KMS-11 (cell line): ENCODE results near the gene RSPH1.

Source experiments
- H2AFZ ChIP-seq: fragments of 200-600 bp; sonication (generic); 2 replicates; pipeline ENCODE4 v1.6.1; 2016; ENCODE audit warnings: antibody characterized with exemption, mixed run types, low read depth
- H3K27ac ChIP-seq: fragments of 200-600 bp; sonication (generic); 2 replicates; pipeline ENCODE4 v1.6.1; 2016; ENCODE audit warnings: mild to moderate bottlenecking, mixed run types
- H3K27me3 ChIP-seq: fragments of 200-600 bp; sonication (generic); 2 replicates; pipeline ENCODE4 v1.6.1; 2017; ENCODE audit warnings: mild to moderate bottlenecking, low read depth, mixed run types, moderate library complexity; ENCODE audit not compliant: insufficient read depth
- H3K36me3 ChIP-seq: fragments of 200-600 bp; sonication (generic); 2 replicates; pipeline ENCODE4 v1.6.1; 2017; ENCODE audit warnings: mild to moderate bottlenecking, mixed run types; ENCODE audit not compliant: insufficient read depth
- H3K4me1 ChIP-seq: fragments of 200-600 bp; sonication (generic); 2 replicates; pipeline ENCODE4 v1.6.1; 2016; ENCODE audit warnings: mild to moderate bottlenecking, low read depth, mixed run types; ENCODE audit not compliant: poor library complexity, severe bottlenecking
- H3K4me2 ChIP-seq: fragments of 200-600 bp; sonication (generic); 2 replicates; pipeline ENCODE4 v1.7.0; 2016; ENCODE audit warnings: mild to moderate bottlenecking, mixed run types
- H3K4me3 ChIP-seq: fragments of 200-600 bp; sonication (generic); IDR thresholded peaks from 2 replicates; pipeline ENCODE4 v1.6.1; 2017; ENCODE audit warnings: low read depth, low read length, mixed read lengths; ENCODE audit not compliant: insufficient read depth
- H3K79me2 ChIP-seq: fragments of 200-600 bp; sonication (generic); 2 replicates; pipeline ENCODE4 v1.6.1; 2016; ENCODE audit warnings: low read depth, mixed run types; ENCODE audit not compliant: insufficient read depth
- H3K9ac ChIP-seq: fragments of 200-600 bp; sonication (generic); 2 replicates; pipeline ENCODE4 v1.6.1; 2016; ENCODE audit warnings: mild to moderate bottlenecking, mixed run types
- H4K20me1 ChIP-seq: fragments of 200-600 bp; sonication (generic); 2 replicates; pipeline ENCODE4 v1.6.1; 2016; ENCODE audit warnings: mild to moderate bottlenecking, mixed run types; ENCODE audit not compliant: insufficient read depth
- TF ChIP-seq, protein P1 (sequence below): fragments of 200-600 bp; sonication (generic); conservative IDR thresholded peaks from 2 replicates; pipeline ENCODE4 v1.6.1; 2017; ENCODE audit warnings: low read depth, mild to moderate bottlenecking, antibody characterized with exemption, low read length, moderate library complexity, mixed read lengths

The RSPH1 gene

DNA sequence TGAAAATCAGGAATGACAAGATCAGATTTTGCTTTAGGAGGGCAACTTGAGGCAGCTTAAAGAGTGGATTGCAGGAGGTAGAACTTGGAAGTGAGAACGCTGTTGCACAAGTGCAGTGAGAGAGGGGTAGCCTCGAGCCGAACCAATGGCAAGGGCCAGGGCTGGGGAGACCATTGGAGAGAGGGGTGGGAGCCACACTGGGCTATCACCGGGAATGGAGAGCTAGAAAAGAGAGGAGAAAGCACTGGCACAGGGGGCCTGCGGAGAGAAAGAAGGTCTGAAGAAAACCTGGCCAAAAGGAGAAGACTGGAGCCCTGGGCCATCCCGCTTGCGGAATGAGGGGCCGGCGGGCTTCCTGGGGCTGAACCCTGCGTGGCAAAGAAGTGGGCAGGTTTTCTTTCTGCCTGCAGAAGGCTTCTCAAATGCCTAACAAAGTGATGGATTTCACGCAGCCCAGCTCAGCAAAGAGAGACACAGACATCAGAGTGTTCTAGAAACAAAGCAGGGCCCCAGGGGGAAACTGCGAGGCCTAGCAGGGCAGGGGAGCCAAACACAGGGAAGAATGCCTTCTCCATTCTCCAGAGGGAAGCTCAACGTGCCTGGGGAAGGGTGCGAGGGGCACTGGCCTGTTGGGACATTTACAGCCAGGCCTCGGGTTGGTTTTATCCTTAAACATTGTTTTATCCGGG is 16.5 kb upstream of the RSPH1 start:
- H3K27me3 ChIP-seq, result no peaks in the 10 kb centered on the region; the same call in 1 of the 2 replicates
- H3K36me3 ChIP-seq, result no peaks in the 10 kb centered on the region
- no peak overlapping the region for H3K4me3 ChIP-seq
- no peak overlapping the region for H3K27ac ChIP-seq
- no peak overlapping the region for H3K4me2 ChIP-seq
- no peak overlapping the region for H2AFZ ChIP-seq
- H3K9ac ChIP-seq, result no peak overlapping the region
- H3K79me2 ChIP-seq, result no peaks in the 10 kb centered on the region
- no peaks in the 10 kb centered on the region for H4K20me1 ChIP-seq
- TF ChIP-seq, protein P1, sequence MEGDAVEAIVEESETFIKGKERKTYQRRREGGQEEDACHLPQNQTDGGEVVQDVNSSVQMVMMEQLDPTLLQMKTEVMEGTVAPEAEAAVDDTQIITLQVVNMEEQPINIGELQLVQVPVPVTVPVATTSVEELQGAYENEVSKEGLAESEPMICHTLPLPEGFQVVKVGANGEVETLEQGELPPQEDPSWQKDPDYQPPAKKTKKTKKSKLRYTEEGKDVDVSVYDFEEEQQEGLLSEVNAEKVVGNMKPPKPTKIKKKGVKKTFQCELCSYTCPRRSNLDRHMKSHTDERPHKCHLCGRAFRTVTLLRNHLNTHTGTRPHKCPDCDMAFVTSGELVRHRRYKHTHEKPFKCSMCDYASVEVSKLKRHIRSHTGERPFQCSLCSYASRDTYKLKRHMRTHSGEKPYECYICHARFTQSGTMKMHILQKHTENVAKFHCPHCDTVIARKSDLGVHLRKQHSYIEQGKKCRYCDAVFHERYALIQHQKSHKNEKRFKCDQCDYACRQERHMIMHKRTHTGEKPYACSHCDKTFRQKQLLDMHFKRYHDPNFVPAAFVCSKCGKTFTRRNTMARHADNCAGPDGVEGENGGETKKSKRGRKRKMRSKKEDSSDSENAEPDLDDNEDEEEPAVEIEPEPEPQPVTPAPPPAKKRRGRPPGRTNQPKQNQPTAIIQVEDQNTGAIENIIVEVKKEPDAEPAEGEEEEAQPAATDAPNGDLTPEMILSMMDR, result no peak
- peaks cover 17% of the 10 kb centered on the region for H3K4me1 ChIP-seq

DNA sequence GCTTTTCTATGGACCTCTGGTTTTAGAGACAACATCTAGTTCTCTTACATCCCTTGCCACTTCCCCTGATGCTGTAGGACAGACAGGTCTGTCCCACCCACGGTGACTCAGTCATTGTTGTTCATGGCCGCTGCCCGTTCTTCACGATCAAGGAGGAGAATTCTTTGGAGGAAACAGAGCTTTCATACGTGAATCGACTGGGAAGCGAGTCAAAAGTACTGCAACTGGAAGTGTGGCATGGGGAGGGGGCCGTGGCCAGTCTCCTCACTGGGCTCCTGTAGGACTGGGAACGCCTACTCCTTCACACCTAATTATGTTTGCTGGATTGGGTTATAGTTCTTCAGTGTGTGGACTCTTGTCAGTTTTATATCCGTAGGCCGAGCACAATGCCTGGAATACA is 13.2 kb upstream of the RSPH1 start:
- Histone ChIP-seq H3K4me1 (peaks cover 4% of the 10 kb centered on the region), H3K36me3 (no peaks in the 10 kb centered on the region), H3K27ac (no peak overlapping the region), H3K27me3 (no peaks in the 10 kb centered on the region; the same call in 1 of the 2 replicates), H3K4me3 (no peak overlapping the region), H3K79me2 (no peaks in the 10 kb centered on the region), H2AFZ (no peak overlapping the region), H4K20me1 (no peaks in the 10 kb centered on the region), H3K9ac (no peak overlapping the region), H3K4me2 (no peak overlapping the region)
- TF ChIP-seq, protein P1, result no peak

DNA sequence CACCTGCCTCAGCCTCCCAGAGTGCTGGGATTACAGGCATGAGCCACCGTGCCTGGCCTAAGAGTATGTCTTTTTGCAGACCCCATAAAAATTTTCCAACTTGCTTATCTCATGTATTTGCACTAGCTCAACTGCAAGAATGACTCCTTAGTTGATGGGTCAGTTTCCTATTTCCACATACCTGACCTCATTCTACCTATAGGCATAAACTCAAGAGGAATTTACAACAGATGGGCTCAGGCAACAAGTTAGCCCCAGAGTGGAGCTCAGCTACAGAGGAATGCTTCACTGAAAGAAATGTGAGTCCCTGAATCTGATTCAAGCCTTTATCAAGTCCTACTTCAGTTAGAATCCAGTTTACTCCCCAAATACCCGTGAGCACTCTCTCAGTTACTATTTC is 12.3 kb upstream of the RSPH1 start:
- no peak overlapping the region for H3K4me3 ChIP-seq
- TF ChIP-seq, protein P1, result no peak
- H3K4me1 ChIP-seq, result peaks cover 7% of the 10 kb centered on the region

DNA sequence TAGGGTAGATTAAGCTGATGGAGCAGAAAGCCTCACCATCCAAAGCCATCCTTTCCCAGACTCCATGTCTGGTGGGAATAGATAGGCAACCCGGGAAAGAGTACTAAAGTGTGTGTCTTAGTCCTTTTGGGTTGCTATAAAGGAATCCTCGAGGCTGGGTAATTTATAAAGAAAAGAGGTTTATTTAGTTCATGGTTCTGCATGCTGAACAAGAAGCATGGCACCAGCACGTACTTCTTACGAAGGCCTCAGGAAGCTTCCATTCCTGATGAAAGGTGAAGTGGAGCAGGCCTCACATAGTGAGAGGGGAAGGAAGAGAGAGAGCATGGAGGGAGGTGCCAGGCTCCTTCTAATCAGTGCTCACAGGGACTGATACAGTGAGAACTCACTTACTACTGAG is 11.4 kb upstream of the RSPH1 start:
- TF ChIP-seq, protein P1, result no peak
- Histone ChIP-seq H3K27ac (no peak overlapping the region), H3K4me2 (no peak overlapping the region), H3K9ac (no peak overlapping the region), H4K20me1 (no peaks in the 10 kb centered on the region), H3K4me1 (peaks cover 4% of the 10 kb centered on the region), H2AFZ (no peak overlapping the region), H3K36me3 (no peaks in the 10 kb centered on the region), H3K4me3 (no peak overlapping the region), H3K27me3 (no peaks in the 10 kb centered on the region), H3K79me2 (no peaks in the 10 kb centered on the region)

More for the DNA sequence above, 12.3 kb upstream of the RSPH1 start:
- H3K79me2 ChIP-seq, result no peaks in the 10 kb centered on the region
- no peak overlapping the region for H3K4me2 ChIP-seq
- no peak overlapping the region for H3K27ac ChIP-seq
- no peaks in the 10 kb centered on the region for H3K36me3 ChIP-seq
- no peaks in the 10 kb centered on the region for H4K20me1 ChIP-seq
- H3K27me3 ChIP-seq, result no peaks in the 10 kb centered on the region; the same call in 1 of the 2 replicates
- no peak overlapping the region for H2AFZ ChIP-seq
- no peak overlapping the region for H3K9ac ChIP-seq
